Measurements from ENCODE around the gene FYB2. TPM values are rescaled to one million over a fixed set of nuclear protein-coding genes. Genes with fewer than 3 reads are reported as not detected.
"Not testable (repeated sequence)": the region's sequence is repeated elsewhere in the genome, so short reads cannot be mapped to it uniquely, and the experiment has no call there.

The FYB2 gene
- total RNA-seq, 1 donor, result not detected

GRCh38 chr1:56799605-56800400 is 19.4 kb downstream of the FYB2 start:
- no peak for DNase-seq (ENCODE audit: low read depth in 2 of 3, low spot score in 2 of 3)

GRCh38 chr1:56798053-56798471 is 21.1 kb downstream of the FYB2 start:
- DNase-seq (ENCODE audit: low read depth in 2 of 3, low spot score in 2 of 3), result no peak

- DNase-seq (ENCODE audit: low read depth in 2 of 3, low spot score in 2 of 3), result no peak
Observed at GRCh38 chr1:56797065-56797685, 22.0 kb downstream of the FYB2 start.

- no peak for DNase-seq (ENCODE audit: low read depth in 2 of 3, low spot score in 2 of 3)
Observed at GRCh38 chr1:56795870-56796269, 23.3 kb downstream of the FYB2 start.

GRCh38 chr1:56790036-56790435 is 29.2 kb downstream of the FYB2 start:
- DNase-seq (ENCODE audit: low read depth in 2 of 3, low spot score in 2 of 3), result no peak

GRCh38 chr1:56788588-56788987 is 30.6 kb downstream of the FYB2 start:
- no peak for DNase-seq (ENCODE audit: low read depth in 2 of 3, low spot score in 2 of 3)

- no peak for DNase-seq (ENCODE audit: low read depth in 2 of 3, low spot score in 2 of 3)
Observed at GRCh38 chr1:56788102-56788501, 31.1 kb downstream of the FYB2 start.

- no peak for DNase-seq (ENCODE audit: low read depth in 2 of 3, low spot score in 2 of 3)
Observed at GRCh38 chr1:56787330-56787729, 31.9 kb downstream of the FYB2 start.

- DNase-seq (ENCODE audit: low read depth in 2 of 3, low spot score in 2 of 3), result no peak
Observed at GRCh38 chr1:56782773-56783172, 36.4 kb downstream of the FYB2 start.

GRCh38 chr1:56780826-56781225 is 38.4 kb downstream of the FYB2 start:
- no peak for DNase-seq (ENCODE audit: low read depth in 2 of 3, low spot score in 2 of 3)

GRCh38 chr1:56780128-56780750 is 39.0 kb downstream of the FYB2 start:
- DNase-seq (ENCODE audit: low read depth in 2 of 3, low spot score in 2 of 3), result no peak

- DNase-seq (ENCODE audit: low read depth in 2 of 3, low spot score in 2 of 3), result no peak
Observed at GRCh38 chr1:56777972-56778371, 41.2 kb downstream of the FYB2 start.

GRCh38 chr1:56774732-56775131 is 44.5 kb downstream of the FYB2 start:
- DNase-seq (ENCODE audit: low read depth in 2 of 3, low spot score in 2 of 3), result not testable (repeated sequence)

GRCh38 chr1:56774067-56774609 is 45.1 kb downstream of the FYB2 start:
- peak in 2 of 3 donors; percentile 8 to 44 for DNase-seq (ENCODE audit: low read depth in 2 of 3, low spot score in 2 of 3)

GRCh38 chr1:56773341-56774066 is 45.7 kb downstream of the FYB2 start:
- no peak for DNase-seq (ENCODE audit: low read depth in 2 of 3, low spot score in 2 of 3)

- DNase-seq (ENCODE audit: low read depth in 2 of 3, low spot score in 2 of 3), result no peak
Observed at GRCh38 chr1:56771717-56772116, 47.5 kb downstream of the FYB2 start.

- DNase-seq (ENCODE audit: low read depth in 2 of 3, low spot score in 2 of 3), result no peak
Observed at GRCh38 chr1:56758794-56759193, 60.4 kb downstream of the FYB2 start.

GRCh38 chr1:56758135-56758534 is 61.1 kb downstream of the FYB2 start:
- DNase-seq (ENCODE audit: low read depth in 2 of 3, low spot score in 2 of 3), result peak in 2 of 3 donors; percentile 2 to 4

GRCh38 chr1:56755911-56756310 is 63.3 kb downstream of the FYB2 start:
- no peak for DNase-seq (ENCODE audit: low read depth in 2 of 3, low spot score in 2 of 3)

- no peak for DNase-seq (ENCODE audit: low read depth in 2 of 3, low spot score in 2 of 3)
Observed at GRCh38 chr1:56754708-56755479, 64.3 kb downstream of the FYB2 start.
